ENCODE measurements around the gene BCAS1. TPM values are rescaled to one million over a fixed set of nuclear protein-coding genes. Genes with fewer than 3 reads are reported as not detected.

The BCAS1 gene
- total RNA-seq, 4 donors from 2014 or later: 0.29 to 0.83 TPM; not detected in 2

GRCh38 chr20:53957451-53958172 is 112.8 kb downstream of the BCAS1 start:
- TF ChIP-seq POLR2A (IDR thresholded peaks at IDR 0.05): no peak
- TF ChIP-seq, protein P1, sequence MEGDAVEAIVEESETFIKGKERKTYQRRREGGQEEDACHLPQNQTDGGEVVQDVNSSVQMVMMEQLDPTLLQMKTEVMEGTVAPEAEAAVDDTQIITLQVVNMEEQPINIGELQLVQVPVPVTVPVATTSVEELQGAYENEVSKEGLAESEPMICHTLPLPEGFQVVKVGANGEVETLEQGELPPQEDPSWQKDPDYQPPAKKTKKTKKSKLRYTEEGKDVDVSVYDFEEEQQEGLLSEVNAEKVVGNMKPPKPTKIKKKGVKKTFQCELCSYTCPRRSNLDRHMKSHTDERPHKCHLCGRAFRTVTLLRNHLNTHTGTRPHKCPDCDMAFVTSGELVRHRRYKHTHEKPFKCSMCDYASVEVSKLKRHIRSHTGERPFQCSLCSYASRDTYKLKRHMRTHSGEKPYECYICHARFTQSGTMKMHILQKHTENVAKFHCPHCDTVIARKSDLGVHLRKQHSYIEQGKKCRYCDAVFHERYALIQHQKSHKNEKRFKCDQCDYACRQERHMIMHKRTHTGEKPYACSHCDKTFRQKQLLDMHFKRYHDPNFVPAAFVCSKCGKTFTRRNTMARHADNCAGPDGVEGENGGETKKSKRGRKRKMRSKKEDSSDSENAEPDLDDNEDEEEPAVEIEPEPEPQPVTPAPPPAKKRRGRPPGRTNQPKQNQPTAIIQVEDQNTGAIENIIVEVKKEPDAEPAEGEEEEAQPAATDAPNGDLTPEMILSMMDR (IDR thresholded peaks at IDR 0.05): no peak
- no peak overlapping the region for H3K4me3 ChIP-seq
- no peaks in the 10 kb centered on the region for H3K4me1 ChIP-seq
- intact Hi-C loops (cut with DNase I; ENCODE audit: low total_unique reads): no loop called here
- H3K27me3 ChIP-seq: no peaks in the 10 kb centered on the region
- DNase-seq: no peak
- H3K9me3 ChIP-seq: no peaks in the 10 kb centered on the region
- H3K36me3 ChIP-seq: no peaks in the 10 kb centered on the region
- no peak overlapping the region for H3K27ac ChIP-seq

- no peaks in the 10 kb centered on the region for H3K27me3 ChIP-seq
- no peak for TF ChIP-seq POLR2A (IDR thresholded peaks at IDR 0.05)
- TF ChIP-seq, protein P1 (IDR thresholded peaks at IDR 0.05): no peak
- H3K9me3 ChIP-seq: no peaks in the 10 kb centered on the region
- intact Hi-C loops (cut with DNase I; ENCODE audit: low total_unique reads): no loop called here
- H3K4me3 ChIP-seq: no peak overlapping the region
- H3K4me1 ChIP-seq: no peaks in the 10 kb centered on the region
- no peak overlapping the region for H3K27ac ChIP-seq
- DNase-seq: no peak
- no peaks in the 10 kb centered on the region for H3K36me3 ChIP-seq
Observed at GRCh38 chr20:53956013-53956715, 114.2 kb downstream of the BCAS1 start.

DNA sequence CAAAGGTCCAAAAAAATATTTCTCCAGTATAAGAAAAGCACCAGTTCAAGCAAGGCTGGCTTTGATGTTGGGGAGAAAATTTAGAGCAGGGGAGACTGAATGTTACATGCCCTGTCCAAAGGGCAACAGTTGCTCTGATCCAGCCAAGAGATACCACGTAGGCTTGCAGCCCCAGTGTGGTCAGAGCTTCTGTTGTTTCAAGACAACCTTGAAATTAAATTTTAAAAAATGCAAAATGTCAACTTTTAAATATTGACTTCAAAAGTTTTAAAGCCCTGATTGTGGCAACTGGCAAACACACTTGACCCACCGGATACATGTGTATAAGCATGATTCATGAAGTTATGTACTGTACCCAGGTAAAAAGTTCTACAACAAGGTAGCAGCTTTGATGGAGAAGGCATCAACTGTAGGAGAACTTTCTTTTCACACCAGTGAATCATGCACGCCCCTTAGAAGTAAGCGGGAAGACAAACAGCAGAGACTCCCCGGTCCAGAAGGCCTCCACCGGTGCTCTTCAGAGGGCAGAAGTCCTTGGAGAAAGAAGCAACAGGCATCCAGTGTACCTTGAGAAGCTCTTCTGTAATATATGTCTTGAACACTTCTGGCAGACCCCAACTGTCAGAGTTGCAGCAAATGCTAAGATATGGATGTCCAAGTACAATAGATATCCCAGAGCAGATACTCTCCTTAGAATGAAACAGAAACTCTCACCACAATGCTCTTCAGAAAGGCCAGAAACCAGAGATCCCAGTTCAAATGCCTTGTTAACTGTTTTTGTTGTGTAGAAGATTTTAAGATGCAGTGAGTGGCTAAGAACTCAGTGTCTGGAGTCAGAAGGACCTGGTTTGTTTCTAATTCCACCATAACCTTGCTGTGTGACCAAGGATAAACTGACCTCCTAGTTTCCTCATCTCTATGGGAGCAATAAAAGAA is 115.4 kb downstream of the BCAS1 start:
- Histone ChIP-seq H3K4me3 (no peak overlapping the region), H3K9me3 (no peaks in the 10 kb centered on the region), H3K36me3 (no peaks in the 10 kb centered on the region), H3K27ac (peak overlapping the region in 1 of 2 donors; percentile 1), H3K4me1 (no peaks in the 10 kb centered on the region), H3K27me3 (no peaks in the 10 kb centered on the region)
- TF ChIP-seq, protein P1 (IDR thresholded peaks at IDR 0.05): no peak
- no peak for TF ChIP-seq POLR2A (IDR thresholded peaks at IDR 0.05)
- no peak for DNase-seq
- intact Hi-C loops (cut with DNase I; ENCODE audit: low total_unique reads): no loop called here

GRCh38 chr20:53952528-53953096 is 117.8 kb downstream of the BCAS1 start:
- H3K36me3 ChIP-seq: no peaks in the 10 kb centered on the region
- TF ChIP-seq POLR2A (IDR thresholded peaks at IDR 0.05): no peak
- TF ChIP-seq, protein P1 (IDR thresholded peaks at IDR 0.05): no peak
- H3K4me1 ChIP-seq: no peaks in the 10 kb centered on the region
- intact Hi-C loops (cut with DNase I; ENCODE audit: low total_unique reads): no loop called here
- H3K9me3 ChIP-seq: no peaks in the 10 kb centered on the region
- no peak overlapping the region for H3K4me3 ChIP-seq
- H3K27me3 ChIP-seq: no peaks in the 10 kb centered on the region
- no peak overlapping the region for H3K27ac ChIP-seq
- DNase-seq: no peak
